ENCODE results near the gene PON3.
"Not testable (repeated sequence)": the region's sequence is repeated elsewhere in the genome, so short reads cannot be mapped to it uniquely, and the experiment has no call there.

The PON3 gene

GRCh38 chr7:95397381-95397780, 1.2 kb upstream of the PON3 start:
- no peak for DNase-seq (ENCODE audit: extremely low read depth, low read depth)
- no peak for TF ChIP-seq CTCF (IDR thresholded peaks at IDR 0.05; ENCODE audit: low read depth, low read length)

DNA sequence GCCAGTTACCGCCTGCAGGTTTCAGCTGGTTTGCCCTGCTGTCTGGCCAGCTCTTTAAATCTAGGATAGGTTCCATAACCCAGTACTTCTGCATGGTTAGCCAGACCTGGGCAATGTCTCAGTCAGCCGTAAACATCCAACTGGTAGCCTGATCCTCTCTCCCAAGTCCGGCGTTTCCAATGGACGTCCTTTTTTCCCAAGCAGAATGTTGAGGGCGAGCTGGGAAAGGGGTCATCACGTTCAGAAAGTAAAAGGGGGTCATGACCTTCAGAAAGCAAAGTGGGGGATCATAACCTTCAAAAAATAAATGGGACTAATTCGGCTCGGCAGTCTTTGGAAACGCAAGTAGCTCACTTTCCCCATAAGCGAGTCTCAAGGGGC, 430 bp downstream of the PON3 start:
- no peak for DNase-seq (ENCODE audit: extremely low read depth, low read depth)
- no peak for TF ChIP-seq CTCF (IDR thresholded peaks at IDR 0.05; ENCODE audit: low read depth, low read length)

GRCh38 chr7:95394370-95394769, 1.8 kb downstream of the PON3 start:
- no peak for TF ChIP-seq CTCF (IDR thresholded peaks at IDR 0.05; ENCODE audit: low read depth, low read length)
- no peak for DNase-seq (ENCODE audit: extremely low read depth, low read depth)

DNA sequence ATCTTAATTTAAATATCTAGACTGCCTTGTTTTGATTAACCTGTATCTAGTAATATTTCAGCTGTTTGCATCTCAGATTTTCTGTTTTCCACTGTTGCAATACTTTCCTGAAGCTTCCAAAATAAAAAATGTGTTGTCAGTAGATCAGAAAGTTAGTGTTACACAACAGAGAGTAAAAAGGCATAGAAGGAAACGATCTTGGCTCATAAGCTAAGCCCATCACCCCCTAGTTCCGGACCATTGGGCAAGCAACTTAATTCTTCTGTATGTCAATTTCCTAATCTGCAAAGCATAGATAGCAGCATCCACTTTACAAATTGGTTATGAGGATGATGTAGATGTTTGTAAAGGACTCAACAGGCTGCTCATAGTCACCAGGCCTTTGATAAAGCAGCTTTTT, 4.4 kb downstream of the PON3 start:
- DNase-seq (ENCODE audit: extremely low read depth, low read depth), result no peak
- TF ChIP-seq CTCF (IDR thresholded peaks at IDR 0.05; ENCODE audit: low read depth, low read length), result no peak

GRCh38 chr7:95389516-95389915, 6.7 kb downstream of the PON3 start:
- no peak for DNase-seq (ENCODE audit: extremely low read depth, low read depth)
- TF ChIP-seq CTCF (IDR thresholded peaks at IDR 0.05; ENCODE audit: low read depth, low read length), result no peak

DNA sequence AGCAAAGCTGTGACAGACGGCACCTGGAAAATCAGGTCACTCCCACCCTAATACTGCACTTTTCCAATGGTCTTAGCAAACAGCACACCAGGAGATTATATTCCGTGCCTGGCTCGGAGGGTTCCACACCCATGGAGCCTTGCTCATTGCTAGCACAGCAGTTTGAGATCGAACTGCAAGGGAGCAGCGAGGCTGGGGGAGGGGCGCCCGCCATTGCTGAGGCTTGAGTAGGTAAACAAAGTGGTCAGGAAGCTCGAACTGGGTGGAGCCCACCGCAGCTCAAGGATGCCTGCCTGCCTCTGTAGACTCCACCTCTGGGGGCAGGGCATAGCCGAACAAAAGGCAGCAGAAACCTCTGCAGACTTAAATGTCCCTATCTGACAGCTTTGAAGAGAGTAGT, 16.7 kb downstream of the PON3 start:
- DNase-seq (ENCODE audit: extremely low read depth, low read depth), result not testable (repeated sequence)

DNA sequence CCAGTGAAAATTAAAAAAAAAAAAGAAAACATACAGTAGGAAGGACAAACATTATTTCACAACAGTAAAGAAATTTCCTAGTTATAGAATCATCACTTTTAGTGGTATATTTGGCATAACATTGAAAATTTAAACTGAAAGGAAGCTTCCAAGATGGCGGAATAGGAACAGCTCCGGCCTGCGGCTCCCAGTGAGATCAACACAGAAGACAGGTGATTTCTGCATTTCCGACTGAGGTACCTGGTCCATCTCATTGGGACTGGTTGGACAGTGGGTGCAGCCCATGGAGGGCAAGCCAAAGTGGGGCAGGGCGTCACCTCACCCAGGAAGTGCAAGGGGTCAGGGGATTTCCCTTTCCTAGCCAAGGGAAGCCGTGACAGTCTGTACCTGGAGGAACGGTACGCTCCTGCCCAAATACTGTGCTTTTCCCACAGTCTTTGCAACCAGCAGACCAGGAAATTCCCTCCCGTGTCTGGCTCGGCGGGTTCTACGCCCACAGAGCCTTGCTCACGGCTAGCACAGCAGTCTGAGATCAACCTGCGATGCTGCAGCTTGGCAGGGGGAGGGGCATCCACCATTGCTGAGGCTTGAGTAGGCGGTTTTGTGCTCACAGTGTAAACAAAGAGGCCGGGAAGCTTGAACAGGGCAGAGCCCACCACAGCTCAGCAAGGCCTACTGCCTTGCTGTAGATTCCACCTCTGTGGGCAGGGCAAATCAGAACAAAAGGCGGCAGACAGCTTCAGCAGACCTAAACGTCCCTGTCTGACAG, 19.4 kb downstream of the PON3 start:
- no peak for TF ChIP-seq CTCF (IDR thresholded peaks at IDR 0.05; ENCODE audit: low read depth, low read length)
- DNase-seq (ENCODE audit: extremely low read depth, low read depth), result no peak

Data from AG09319 (cell line).